Measurements from ENCODE around the gene DES.

DNA sequence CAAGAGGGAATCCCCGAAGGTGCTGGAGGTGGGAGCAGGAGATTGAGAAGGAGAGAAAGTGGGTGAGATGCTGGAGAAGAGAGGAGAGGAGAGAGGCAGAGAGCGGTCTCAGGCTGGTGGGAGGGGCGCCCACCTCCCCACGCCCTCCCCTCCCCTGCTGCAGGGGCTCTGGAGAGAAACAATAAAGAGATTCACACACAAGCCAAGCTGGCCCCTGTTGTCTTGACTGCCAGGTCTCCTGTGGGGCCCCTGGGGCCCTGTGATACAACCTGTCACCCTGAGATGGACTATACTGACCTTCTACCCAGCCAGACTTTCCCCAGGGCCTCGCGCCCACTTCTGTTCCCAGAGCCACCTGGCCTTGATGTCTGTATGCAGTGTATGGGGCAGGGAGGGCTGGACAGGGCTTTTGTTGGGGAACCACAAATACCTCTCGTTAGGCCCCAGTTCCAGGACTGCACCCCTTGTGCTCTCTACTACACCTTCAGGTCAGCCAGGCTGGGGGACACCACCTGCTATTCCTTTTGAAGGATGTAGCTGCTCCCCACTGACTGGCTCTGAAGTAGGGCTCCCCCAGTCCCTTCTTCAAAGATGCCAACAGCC, 8.5 kb downstream of the DES start:
- TF ChIP-seq, protein P1, sequence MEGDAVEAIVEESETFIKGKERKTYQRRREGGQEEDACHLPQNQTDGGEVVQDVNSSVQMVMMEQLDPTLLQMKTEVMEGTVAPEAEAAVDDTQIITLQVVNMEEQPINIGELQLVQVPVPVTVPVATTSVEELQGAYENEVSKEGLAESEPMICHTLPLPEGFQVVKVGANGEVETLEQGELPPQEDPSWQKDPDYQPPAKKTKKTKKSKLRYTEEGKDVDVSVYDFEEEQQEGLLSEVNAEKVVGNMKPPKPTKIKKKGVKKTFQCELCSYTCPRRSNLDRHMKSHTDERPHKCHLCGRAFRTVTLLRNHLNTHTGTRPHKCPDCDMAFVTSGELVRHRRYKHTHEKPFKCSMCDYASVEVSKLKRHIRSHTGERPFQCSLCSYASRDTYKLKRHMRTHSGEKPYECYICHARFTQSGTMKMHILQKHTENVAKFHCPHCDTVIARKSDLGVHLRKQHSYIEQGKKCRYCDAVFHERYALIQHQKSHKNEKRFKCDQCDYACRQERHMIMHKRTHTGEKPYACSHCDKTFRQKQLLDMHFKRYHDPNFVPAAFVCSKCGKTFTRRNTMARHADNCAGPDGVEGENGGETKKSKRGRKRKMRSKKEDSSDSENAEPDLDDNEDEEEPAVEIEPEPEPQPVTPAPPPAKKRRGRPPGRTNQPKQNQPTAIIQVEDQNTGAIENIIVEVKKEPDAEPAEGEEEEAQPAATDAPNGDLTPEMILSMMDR (IDR thresholded peaks at IDR 0.05), result no peak
- TF ChIP-seq POLR2A (IDR thresholded peaks at IDR 0.05), result no peak
